Hematopoietic multipotent progenitor cell treated with erythropoietin and hydrocortisone succinate and interleukin-3 and kit ligand, for 8 days (in vitro differentiated cells): Measurements from ENCODE around the gene NCOA1.
A peak's percentile ranks its signal among the peaks of the same experiment; 100 is the strongest.

Experiments
- DNase-seq: peaks from one replicate; pipeline ENCODE4 v3.0.0-alpha.2; 2015

The NCOA1 gene

GRCh38 chr2:24806661-24807036 is 315.6 kb downstream of the NCOA1 start:
- DNase-seq, result no peak

DNA sequence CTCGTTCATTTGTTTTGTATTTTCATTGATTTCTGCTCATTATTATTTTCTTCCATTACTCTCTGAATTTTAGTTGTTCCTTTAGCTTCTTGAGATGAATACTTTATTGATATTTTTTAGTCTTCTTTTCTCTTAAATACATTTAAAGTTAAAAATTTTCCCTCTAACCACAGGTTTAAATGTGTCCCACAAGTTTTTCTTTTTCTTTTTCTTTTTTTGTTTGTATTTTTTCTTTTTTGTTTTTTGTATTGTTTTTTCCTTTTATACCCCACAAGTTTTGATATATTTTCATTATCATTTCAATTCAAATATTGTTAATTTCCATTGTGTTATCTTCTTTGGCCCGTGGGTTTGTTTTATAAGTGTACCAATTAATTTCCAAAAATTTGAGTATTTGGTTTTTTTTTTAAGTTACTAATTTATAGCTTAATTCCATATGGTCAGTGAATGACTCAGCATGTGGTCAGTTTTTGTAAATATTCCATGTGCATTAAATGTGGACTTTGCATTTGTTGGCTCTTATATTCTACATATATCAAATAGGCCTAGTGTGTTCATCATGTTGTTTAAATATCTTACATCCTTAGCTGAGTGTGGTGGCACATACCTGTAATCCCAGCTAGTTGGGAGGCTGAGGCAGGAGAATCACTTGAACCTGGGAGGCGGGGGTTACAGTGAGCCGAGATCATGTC is 318.4 kb downstream of the NCOA1 start:
- DNase-seq, result no peak

DNA sequence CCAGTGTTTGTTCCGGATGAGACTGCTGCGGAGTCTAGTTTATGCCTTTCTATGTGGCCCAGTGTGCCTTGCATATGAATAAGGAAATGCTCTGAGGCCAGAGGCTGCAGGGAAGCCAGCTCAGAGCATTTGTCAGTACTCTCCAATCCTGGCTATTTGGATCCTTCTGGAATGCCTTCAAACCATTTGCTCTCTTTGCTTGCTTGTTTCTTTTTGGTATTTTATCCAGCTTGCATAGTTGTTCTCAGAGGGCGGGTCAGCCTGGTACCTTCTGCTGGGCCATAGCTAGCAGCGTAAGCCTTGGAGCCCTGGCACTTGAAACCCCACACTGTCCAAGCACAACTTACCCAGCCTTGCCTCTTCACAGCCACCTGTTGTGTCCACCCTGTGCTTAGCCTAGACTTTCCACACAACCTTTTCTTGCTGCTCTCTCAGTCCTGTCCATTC is 322.7 kb downstream of the NCOA1 start:
- DNase-seq, result no peak

DNA sequence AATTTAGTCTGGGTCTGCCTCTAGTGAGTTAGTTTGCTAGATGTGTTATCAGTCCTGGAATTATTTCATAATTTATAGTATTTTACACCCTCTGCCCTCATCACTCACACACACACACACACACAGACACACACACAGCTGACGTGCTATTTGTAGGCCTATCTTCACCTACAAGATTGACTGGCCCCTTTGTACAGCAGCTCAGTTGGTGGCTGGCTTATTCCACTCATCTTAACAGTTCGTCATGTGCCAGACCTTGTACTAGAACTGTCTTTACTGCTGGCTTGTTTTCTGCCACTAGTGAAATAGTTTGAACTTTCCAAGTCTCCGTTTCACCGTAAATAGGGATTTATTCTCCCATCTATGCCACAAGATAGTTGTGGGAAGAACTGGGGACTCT is 323.5 kb downstream of the NCOA1 start:
- DNase-seq, result no peak

GRCh38 chr2:24815171-24815570 is 324.1 kb downstream of the NCOA1 start:
- no peak for DNase-seq

GRCh38 chr2:24816404-24816803 is 325.4 kb downstream of the NCOA1 start:
- no peak for DNase-seq

GRCh38 chr2:24816884-24817283 is 325.8 kb downstream of the NCOA1 start:
- no peak for DNase-seq

GRCh38 chr2:24818721-24819167 is 327.7 kb downstream of the NCOA1 start:
- DNase-seq, result peak; percentile 67

DNA sequence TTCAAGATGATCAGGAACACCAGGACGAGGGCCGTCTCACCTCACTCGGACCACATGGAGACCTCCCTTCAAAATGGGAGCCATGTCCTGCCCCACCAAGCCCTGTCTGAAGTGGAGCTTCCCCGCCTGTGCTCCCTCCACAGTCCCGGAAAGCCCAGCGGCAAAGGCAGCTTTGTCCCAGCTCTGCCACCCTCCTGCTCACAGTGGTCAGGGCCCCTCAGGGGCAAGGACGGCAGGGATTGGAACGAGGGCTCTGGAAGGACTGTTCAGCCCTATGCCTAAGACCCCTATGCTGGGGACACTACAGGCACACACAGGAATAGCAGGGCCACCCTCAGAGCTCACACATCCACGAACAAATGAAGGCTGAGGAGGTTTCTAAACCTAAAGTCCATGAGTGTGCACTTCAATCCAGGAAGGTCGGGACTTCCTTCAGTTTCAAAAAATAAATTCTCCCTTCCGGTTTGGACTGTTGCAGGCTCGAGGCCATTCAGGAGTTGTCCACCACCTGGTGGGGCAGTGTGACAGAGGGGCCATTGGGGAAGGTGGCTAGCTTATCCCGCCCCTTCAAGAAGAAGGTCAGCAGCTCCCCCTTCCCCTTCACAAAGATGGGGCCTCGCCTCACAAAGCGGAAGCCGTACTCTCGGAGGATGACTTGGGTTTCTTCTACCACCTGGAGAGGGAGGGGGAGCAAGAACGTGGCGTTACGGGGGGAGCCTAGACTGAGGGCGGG is 328.6 kb downstream of the NCOA1 start:
- DNase-seq, result no peak

GRCh38 chr2:24820175-24820513 is 329.1 kb downstream of the NCOA1 start:
- DNase-seq, result no peak
